T-cell (primary cell): ENCODE measurements around the gene ZNF304. TPM values are rescaled to one million over a fixed set of nuclear protein-coding genes. Genes with fewer than 3 reads are reported as not detected.
A peak's percentile ranks its signal among the peaks of the same experiment; 100 is the strongest.

ENCODE experiments used
- ATAC-seq, 4 experiments: fragments of 200-7000 bp in 3 of 4; fragments of 150-1000 bp in 1 of 4; cut with Tn5 transposase; replicated peaks in 1 of 4; 1 replicate in 3 of 4; 2 replicates in 1 of 4; pipeline ENCODE4 v1.10.0; 2021; ENCODE audit warnings: moderate library complexity in 3 of 4, mild to moderate bottlenecking in 2 of 4, moderate number of reproducible peaks in 1 of 4
- CTCF ChIA-PET, 2 donors: fragments of 300-600 bp; sonication (Branson Sonifier 250); formaldehyde crosslinking; loops; one replicate each; lab custom pipeline; 2022; ENCODE audit warnings: antibody characterized with exemption in 2 of 2; lab: Charles Lee
- POLR2A ChIA-PET, 2 donors: fragments of 300-600 bp; sonication (Branson Sonifier 250); formaldehyde crosslinking; loops; one replicate each; lab custom pipeline; 2022; ENCODE audit warnings: antibody characterized with exemption in 2 of 2; lab: Charles Lee
- DNase-seq, 35 experiments: peaks; one replicate each; pipeline versions ENCODE4 v3.0.0 to v3.0.0-alpha.2; 2013 to 2023
- H3K27ac ChIP-seq: one replicate; pipeline ENCODE4 v1.5.1; 2013; ENCODE audit warnings: low read length
- H3K27me3 ChIP-seq, 2 experiments: replicated peaks in 1 of 2; 1 replicate in 1 of 2; 2 replicates in 1 of 2; pipeline versions ENCODE4 v1.6.1 to v1.7.0; 2013; ENCODE audit warnings: low read length in 1 of 2, mixed read lengths in 1 of 2; ENCODE audit not compliant: control insufficient read depth in 2 of 2, insufficient read depth in 2 of 2; ENCODE audit errors: extremely low read depth in 1 of 2
- H3K36me3 ChIP-seq, 2 donors: 1 replicate in 1 of 2; 2 replicates in 1 of 2; pipeline versions ENCODE4 v1.6.1 to v1.7.0; 2013; ENCODE audit warnings: low read length in 1 of 2; ENCODE audit not compliant: control insufficient read depth in 2 of 2, insufficient read depth in 1 of 2; ENCODE audit errors: extremely low read depth in 1 of 2
- H3K4me1 ChIP-seq, 2 experiments: 1 replicate in 1 of 2; 2 replicates in 1 of 2; pipeline versions ENCODE4 v1.6.1 to v1.7.0; 2013; ENCODE audit warnings: low read length in 2 of 2, mixed read lengths in 1 of 2; ENCODE audit not compliant: insufficient read depth in 2 of 2, control insufficient read depth in 1 of 2; ENCODE audit errors: extremely low read depth in 1 of 2
- H3K4me3 ChIP-seq, 2 donors: 1 replicate in 1 of 2; 2 replicates in 1 of 2; pipeline versions ENCODE4 v1.5.1 to v1.7.0; 2013; ENCODE audit warnings: mild to moderate bottlenecking in 2 of 2, low read length in 1 of 2, moderate library complexity in 1 of 2; ENCODE audit not compliant: control insufficient read depth in 1 of 2; ENCODE audit errors: extremely low read depth in 1 of 2
- H3K9me3 ChIP-seq: 2 replicates; pipeline ENCODE4 v1.7.0; 2013
- H3K27ac Mint-ChIP-seq, 2 donors: one replicate each; pipeline ENCODE4 v1.8.0; 2020 to 2021; ENCODE audit warnings: mild to moderate bottlenecking in 2 of 2, mixed read lengths in 2 of 2
- H3K27me3 Mint-ChIP-seq, 2 donors: one replicate each; pipeline ENCODE4 v1.8.0; 2021 to 2022; ENCODE audit warnings: mixed read lengths in 2 of 2
- H3K36me3 Mint-ChIP-seq: one replicate; pipeline ENCODE4 v1.8.0; 2021; ENCODE audit warnings: mixed read lengths
- H3K4me1 Mint-ChIP-seq, 3 donors: one replicate each; pipeline ENCODE4 v1.8.0; 2020 to 2022; ENCODE audit warnings: mixed read lengths in 3 of 3, mild to moderate bottlenecking in 1 of 3
- H3K4me3 Mint-ChIP-seq, 3 donors: one replicate each; pipeline ENCODE4 v1.8.0; 2020 to 2022; ENCODE audit warnings: mild to moderate bottlenecking in 3 of 3, mixed read lengths in 3 of 3, moderate library complexity in 3 of 3
- H3K9me3 Mint-ChIP-seq, 3 donors: one replicate each; pipeline ENCODE4 v1.8.0; 2020 to 2022; ENCODE audit warnings: mixed read lengths in 3 of 3
- WGBS: methylation state at CpG from one replicate; pipeline ENCODE4 v1.1.5; 2013; ENCODE audit warnings: missing lambda C conversion rate; ENCODE audit not compliant: insufficient coverage; 5-methylcytosine and 5-hydroxymethylcytosine counted together
- total RNA-seq, 35 experiments: library from RNA in 6 of 35; stranded (reverse) in 6 of 35; fragments of 120-200 nt in 1 of 35; gene quantifications; one replicate each; pipeline versions ENCODE4 v1.2.1 to v1.2.4 and lab custom pipeline; 2013 to 2026

The ZNF304 gene
- total RNA-seq, 5 donors from 2014 or later (not counting 1 experiment from before 2014, with no cell fraction given) = 7.1 to 14.3 (median 11.8) TPM

DNA sequence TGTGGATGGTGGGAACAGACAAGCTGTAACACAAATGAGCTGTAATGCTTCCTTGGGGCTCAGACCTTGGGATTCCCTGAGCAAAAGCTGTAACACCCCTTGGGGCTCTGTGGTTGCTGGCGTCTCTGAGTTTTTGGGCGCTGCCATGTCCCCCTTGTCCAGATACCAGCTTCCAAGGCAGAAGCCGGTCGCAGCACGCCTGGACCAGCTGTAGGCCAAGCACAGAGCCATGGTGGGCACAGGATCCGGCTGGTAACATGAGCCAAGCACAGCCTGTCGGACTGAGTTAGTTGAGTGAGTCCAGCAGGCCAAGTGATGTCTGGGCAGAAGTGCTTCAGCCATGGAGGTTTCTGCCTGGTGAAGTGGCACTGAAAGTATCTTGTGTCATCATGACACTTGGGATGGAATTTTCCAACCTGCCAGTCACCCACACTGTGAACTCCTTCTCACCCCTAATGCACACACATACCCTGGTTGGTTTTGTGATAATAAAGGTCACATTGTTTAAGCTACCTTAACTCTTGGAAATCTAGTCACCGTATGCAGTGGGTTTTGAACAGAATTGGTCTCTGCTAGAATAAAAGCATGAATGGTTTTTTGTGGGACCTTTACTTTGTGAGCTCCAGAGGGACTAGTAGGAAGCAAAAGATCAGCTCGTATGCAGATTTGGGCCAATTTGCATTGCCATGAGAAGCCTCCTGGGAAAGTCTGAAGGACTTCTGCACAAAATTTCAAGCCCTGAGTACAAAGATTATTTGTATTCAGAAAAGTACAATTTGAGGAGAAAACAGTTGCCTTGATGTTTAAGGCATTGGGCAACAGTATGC lies 52.9 kb downstream of the ZNF304 start:
- Mint-ChIP-seq H3K27me3 (no peaks in the 10 kb centered on the region), H3K36me3 (peaks cover 33% of the 10 kb centered on the region), H3K9me3 (peaks cover 10 to 27% (median 17%) of the 10 kb centered on the region in 3 donors), H3K4me1 (peaks cover 2 to 8% (median 5%) of the 10 kb centered on the region in 3 donors), H3K4me3 (no peak overlapping the region), H3K27ac (no peak overlapping the region)
- Histone ChIP-seq H3K4me1 (peaks cover 0 to 3% of the 10 kb centered on the region in 2 experiments), H3K36me3 (peaks cover 7 to 11% of the 10 kb centered on the region in 2 donors), H3K9me3 (no peaks in the 10 kb centered on the region), H3K27me3 (no peaks in the 10 kb centered on the region), H3K4me3 (no peak overlapping the region), H3K27ac (no peak overlapping the region)
- 90% methylated on average over 8 of the region's 9 CpGs for WGBS
- ChIA-PET POLR2A (no interaction called here), CTCF (interaction anchor here in 1 of 2 donors (0.7 kb wide), 1 partner anchor 96 kb away, joined by 3 read pairs; no protein-coding TSS in a partner anchor)
- no peak for ATAC-seq
- no peak for DNase-seq

GRCh38 chr19:57406516-57407123 lies 55.5 kb downstream of the ZNF304 start:
- DNase-seq (peak; percentile 34 to 78 (median 62)), ATAC-seq (peak; percentile 32 to 43 (median 40))
- Mint-ChIP-seq H3K9me3 (peaks cover 0 to 7% (median 6%) of the 10 kb centered on the region in 3 donors), H3K27ac (no peak overlapping the region), H3K4me3 (no peak overlapping the region), H3K27me3 (no peaks in the 10 kb centered on the region), H3K36me3 (peaks cover 15% of the 10 kb centered on the region), H3K4me1 (peaks cover 12 to 20% (median 15%) of the 10 kb centered on the region in 3 donors)
- WGBS = 12% methylated on average over 7 of the region's 8 CpGs
- Histone ChIP-seq H3K27me3 (no peaks in the 10 kb centered on the region), H3K27ac (no peak overlapping the region), H3K36me3 (peaks cover 0 to 1% of the 10 kb centered on the region in 2 donors), H3K4me1 (peaks cover 3 to 12% of the 10 kb centered on the region in 2 experiments), H3K9me3 (no peaks in the 10 kb centered on the region), H3K4me3 (no peak overlapping the region)
- CTCF ChIA-PET = interaction anchor here in 1 of 2 donors (0.5 to 1.0 kb wide), 2 partner anchors 17 to 302 kb away, joined by 3 read pairs; partner anchors contain the start of gene ZNF548
- POLR2A ChIA-PET = no interaction called here

Other genes with a start within 250 kb of the ZNF304 start
- gene USP29, start 231.3 kb upstream of the ZNF304 start, total RNA-seq = not detected
- gene ZIM3, start 206.1 kb upstream of the ZNF304 start, total RNA-seq = not detected
- gene DUXA, start 183.8 kb upstream of the ZNF304 start, total RNA-seq = not detected
- 10 to 100 TPM; 39.2 to 72.9 (median 70.2) TPM for gene ZNF264, start 159.8 kb upstream of the ZNF304 start, total RNA-seq
- 1 to 10 TPM in 3 of 5 donors, under 1 TPM in 2; 0.39 to 1.2 (median 1.1) TPM for gene AURKC, start 120.2 kb upstream of the ZNF304 start, total RNA-seq
- 10 to 100 TPM; 18.6 to 30.6 (median 19.3) TPM for gene ZNF805, start 110.6 kb upstream of the ZNF304 start, total RNA-seq
- 10 to 100 TPM; 65.2 to 77.3 (median 66.0) TPM for gene ZNF460, start 70.8 kb upstream of the ZNF304 start, total RNA-seq
- 10 to 100 TPM in 1 of 5 donors, 1 to 10 TPM in 4; 3.9 to 11.1 (median 7.9) TPM for gene ZNF543, start 30.8 kb upstream of the ZNF304 start, total RNA-seq
- gene TRAPPC2B, start 12.3 kb downstream of the ZNF304 start, total RNA-seq = 10 to 100 TPM in 2 of 5 donors, 1 to 10 TPM in 3; 7.1 to 11.4 (median 9.6) TPM
- 1 to 10 TPM in 3 of 5 donors, under 1 TPM in 2; 0.77 to 4.8 (median 3.5) TPM for gene ZNF547, start 12.3 kb downstream of the ZNF304 start, total RNA-seq
- gene ZNF548, start 38.6 kb downstream of the ZNF304 start, total RNA-seq = 100 to 1,000 TPM in 2 of 5 donors, 10 to 100 TPM in 3; 57.3 to 110 (median 82.8) TPM
- gene ZNF17, start 59.9 kb downstream of the ZNF304 start, total RNA-seq = 10 to 100 TPM; 10.0 to 27.8 (median 21.2) TPM
- gene ZNF749, start 84.1 kb downstream of the ZNF304 start, total RNA-seq = 10 to 100 TPM in 3 of 5 donors, 1 to 10 TPM in 2; 6.8 to 21.3 (median 18.2) TPM
- gene VN1R1, start 105.9 kb downstream of the ZNF304 start, total RNA-seq = under 1 TPM in 3 of 5 donors, not detected in 2; 0.41 to 0.61 (median 0.53) TPM
- 10 to 100 TPM in 1 of 5 donors, 1 to 10 TPM in 4; 2.3 to 12.1 (median 9.4) TPM for gene ZNF772, start 126.3 kb downstream of the ZNF304 start, total RNA-seq
- gene ZNF419, start 136.5 kb downstream of the ZNF304 start, total RNA-seq = 10 to 100 TPM in 4 of 5 donors, 1 to 10 TPM in 1; 6.3 to 24.5 (median 21.5) TPM
- gene ZNF773, start 148.7 kb downstream of the ZNF304 start, total RNA-seq = 10 to 100 TPM; 10.3 to 25.6 (median 18.7) TPM
- gene ZNF549, start 176.1 kb downstream of the ZNF304 start, total RNA-seq = 10 to 100 TPM in 4 of 5 donors, 1 to 10 TPM in 1; 9.0 to 17.4 (median 16.0) TPM
- gene ZNF550, start 208.6 kb downstream of the ZNF304 start, total RNA-seq = 10 to 100 TPM; 16.9 to 47.4 (median 45.1) TPM
- gene ZNF416, start 227.6 kb downstream of the ZNF304 start, total RNA-seq = 10 to 100 TPM in 3 of 5 donors, 1 to 10 TPM in 2; 5.6 to 11.1 (median 10.0) TPM
- gene ZIK1, start 232.9 kb downstream of the ZNF304 start, total RNA-seq = 10 to 100 TPM in 2 of 5 donors, 1 to 10 TPM in 3; 4.9 to 10.6 (median 8.2) TPM
- 1 to 10 TPM; 3.0 to 9.7 (median 9.2) TPM for gene ZNF530, start 248.6 kb downstream of the ZNF304 start, total RNA-seq